Left kidney (tissue), 8 donors: ENCODE results near the gene TBX5. TPM values are rescaled to one million over a fixed set of nuclear protein-coding genes. Genes with fewer than 3 reads are reported as not detected.

Source experiments
- DNase-seq: peaks from one replicate; pipeline ENCODE4 v3.0.0-alpha.2; 2013
- long read RNA-seq, 8 donors: transcript quantifications; one replicate each; lab custom pipeline, GENCODE V29; 2026
- polyA plus RNA-seq: library from polyadenylated mRNA; unstranded; fragments of 120-200 nt; gene quantifications from one replicate; pipeline ENCODE4 v1.2.1, GENCODE V29; 2013; ENCODE audit not compliant: insufficient read length

Gene TBX5
- not detected for polyA plus RNA-seq
- long read RNA-seq, donor 1: 0 reads
- long read RNA-seq, donor 2: 0 reads
- long read RNA-seq, donor 3: 0 reads
- long read RNA-seq, donor 4: 0 reads
- long read RNA-seq, donor 5: 0 reads
- long read RNA-seq, donor 6: 0 reads
- long read RNA-seq, donor 7: 0 reads
- long read RNA-seq, donor 8: 0 reads

GRCh38 chr12:114405519-114406271 lies at the start of gene TBX5:
Gene TBX5, minus strand, starts transcription at chr12:114406144. Its CDS starts 2,246 bp downstream, at chr12:114403898.
- DNase-seq: no peak

- DNase-seq: no peak
Observed at GRCh38 chr12:114451657-114452056, 45.7 kb upstream of the TBX5 start.

- no peak for DNase-seq
Observed at GRCh38 chr12:114450515-114451300, 44.8 kb upstream of the TBX5 start.

GRCh38 chr12:114450019-114450418 lies 44.1 kb upstream of the TBX5 start:
- DNase-seq: no peak

- DNase-seq: no peak
Observed at GRCh38 chr12:114448618-114448933, 42.6 kb upstream of the TBX5 start.

GRCh38 chr12:114447799-114448617 lies 42.1 kb upstream of the TBX5 start:
- no peak for DNase-seq

- no peak for DNase-seq
Observed at GRCh38 chr12:114447274-114447716, 41.4 kb upstream of the TBX5 start.

- DNase-seq: no peak
Observed at GRCh38 chr12:114445401-114446323, 39.7 kb upstream of the TBX5 start.

GRCh38 chr12:114444422-114445279 lies 38.7 kb upstream of the TBX5 start:
- no peak for DNase-seq

GRCh38 chr12:114443607-114444421 lies 37.9 kb upstream of the TBX5 start:
- no peak for DNase-seq

- no peak for DNase-seq
Observed at GRCh38 chr12:114442578-114442977, 36.6 kb upstream of the TBX5 start.

- no peak for DNase-seq
Observed at GRCh38 chr12:114441545-114441944, 35.6 kb upstream of the TBX5 start.

- no peak for DNase-seq
Observed at GRCh38 chr12:114441039-114441383, 35.1 kb upstream of the TBX5 start.

- no peak for DNase-seq
Observed at GRCh38 chr12:114440270-114441038, 34.5 kb upstream of the TBX5 start.

GRCh38 chr12:114439817-114440216 lies 33.9 kb upstream of the TBX5 start:
- no peak for DNase-seq

- DNase-seq: no peak
Observed at GRCh38 chr12:114439261-114439683, 33.3 kb upstream of the TBX5 start.

GRCh38 chr12:114438635-114439256 lies 32.8 kb upstream of the TBX5 start:
- DNase-seq: no peak

GRCh38 chr12:114434341-114434740 lies 28.4 kb upstream of the TBX5 start:
- no peak for DNase-seq
